Natural killer cell (primary cell): Measurements from ENCODE around the gene FANCE. TPM values are rescaled to one million over a fixed set of nuclear protein-coding genes. Genes with fewer than 3 reads are reported as not detected.

Source experiments
- ATAC-seq, 3 donors: fragments of 150-1000 bp in 2 of 3; fragments of 200-7000 bp in 1 of 3; cut with Tn5 transposase; 1 replicate in 1 of 3; 2 replicates in 2 of 3; pipeline ENCODE4 v1.10.0; 2021; ENCODE audit warnings: mild to moderate bottlenecking in 2 of 3, moderate library complexity in 2 of 3
- DNase-seq, 2 donors: peaks; one replicate each; pipeline versions ENCODE4 v3.0.0 to v3.0.0-alpha.2; 2013 to 2021; ENCODE audit warnings: mixed read lengths in 1 of 2
- H3K27ac ChIP-seq: one replicate; pipeline ENCODE4 v1.5.1; 2013; ENCODE audit warnings: mild to moderate bottlenecking, low read length
- H3K27me3 ChIP-seq: one replicate; pipeline ENCODE4 v1.6.1; 2013; ENCODE audit warnings: low read length; ENCODE audit not compliant: control insufficient read depth, insufficient read depth
- H3K36me3 ChIP-seq: one replicate; pipeline ENCODE4 v1.6.1; 2013; ENCODE audit warnings: low read length; ENCODE audit not compliant: control insufficient read depth, insufficient read depth
- H3K4me1 ChIP-seq: one replicate; pipeline ENCODE4 v1.6.1; 2013; ENCODE audit warnings: low read length; ENCODE audit not compliant: control insufficient read depth, insufficient read depth
- H3K4me3 ChIP-seq: one replicate; pipeline ENCODE4 v1.5.1; 2013; ENCODE audit warnings: low read length
- H3K9me3 ChIP-seq: one replicate; pipeline ENCODE4 v1.6.1; 2013; ENCODE audit warnings: low read length; ENCODE audit not compliant: control insufficient read depth, insufficient read depth
- H3K27ac Mint-ChIP-seq, 2 donors: one replicate each; pipeline ENCODE4 v1.8.0; 2022; ENCODE audit warnings: mild to moderate bottlenecking in 2 of 2, mixed read lengths in 2 of 2, moderate library complexity in 1 of 2
- H3K27me3 Mint-ChIP-seq, 2 donors: one replicate each; pipeline ENCODE4 v1.8.0; 2022; ENCODE audit warnings: low read depth in 2 of 2, mixed read lengths in 2 of 2
- H3K36me3 Mint-ChIP-seq: one replicate; pipeline ENCODE4 v1.8.0; 2022; ENCODE audit warnings: mixed read lengths
- H3K4me1 Mint-ChIP-seq, 2 donors: one replicate each; pipeline ENCODE4 v1.8.0; 2022; ENCODE audit warnings: mixed read lengths in 2 of 2
- H3K4me3 Mint-ChIP-seq: one replicate; pipeline ENCODE4 v1.8.0; 2022; ENCODE audit warnings: mild to moderate bottlenecking, moderate library complexity, mixed read lengths
- H3K9me3 Mint-ChIP-seq, 2 donors: one replicate each; pipeline ENCODE4 v1.8.0; 2022; ENCODE audit warnings: mixed read lengths in 2 of 2
- WGBS: methylation state at CpG from one replicate; pipeline ENCODE4 v1.1.7; 2013; ENCODE audit warnings: missing lambda C conversion rate; ENCODE audit not compliant: insufficient coverage; 5-methylcytosine and 5-hydroxymethylcytosine counted together
- intact Hi-C: fragments of 100-400 bp; cut with micrococcal nuclease; formaldehyde crosslinking; loops from one replicate; pipeline ENCODE4 v1.14.2; 2022
- total RNA-seq, 4 donors: library from RNA; stranded (reverse); fragments of 120-200 nt in 1 of 4; gene quantifications; one replicate each; pipeline versions ENCODE4 v1.2.3 to v1.2.4, GENCODE V29; 2013 to 2022
- TF ChIP-seq, protein P1 (sequence below): fragments of 200-600 bp; IDR thresholded peaks from one replicate; pipeline ENCODE4 v1.8.0; 2022; ENCODE audit warnings: antibody characterized with exemption

FANCE gene
- total RNA-seq, 3 donors from 2014 or later (not counting 1 experiment from before 2014, with no cell fraction given): 2.2 to 3.2 (median 2.6) TPM

DNA sequence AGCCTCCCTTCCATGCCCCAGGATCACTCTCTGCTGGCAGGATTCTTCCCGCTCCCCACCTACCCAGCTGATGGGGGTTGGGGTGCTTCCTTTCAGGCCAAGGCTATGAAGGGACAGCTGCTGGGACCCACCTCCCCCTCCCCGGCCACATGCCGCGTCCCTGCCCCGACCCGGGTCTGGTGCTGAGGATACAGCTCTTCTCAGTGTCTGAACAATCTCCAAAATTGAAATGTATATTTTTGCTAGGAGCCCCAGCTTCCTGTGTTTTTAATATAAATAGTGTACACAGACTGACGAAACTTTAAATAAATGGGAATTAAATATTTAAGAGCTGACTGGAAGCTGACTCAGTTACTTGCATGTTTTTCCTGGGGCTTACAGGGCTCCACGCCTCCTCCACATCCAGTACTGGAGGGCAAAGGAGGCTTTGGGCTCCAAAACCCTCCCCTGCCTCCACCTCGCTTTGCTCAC is 24.3 kb upstream of the FANCE start:
- Histone ChIP-seq H3K27ac (no peak overlapping the region), H3K27me3 (no peaks in the 10 kb centered on the region), H3K9me3 (peaks cover 20% of the 10 kb centered on the region), H3K4me3 (no peak overlapping the region), H3K4me1 (no peaks in the 10 kb centered on the region), H3K36me3 (peaks cover 22% of the 10 kb centered on the region)
- intact Hi-C loops: no loop called here
- Mint-ChIP-seq H3K4me3 (no peak overlapping the region), H3K9me3 (peaks cover 0 to 6% of the 10 kb centered on the region in 2 donors), H3K4me1 (no peaks in the 10 kb centered on the region), H3K27ac (no peak overlapping the region), H3K36me3 (peaks cover 15% of the 10 kb centered on the region), H3K27me3 (no peaks in the 10 kb centered on the region)
- ATAC-seq: no peak
- 94% methylated on average over 9 of the region's 9 CpGs for WGBS
- TF ChIP-seq, protein P1, sequence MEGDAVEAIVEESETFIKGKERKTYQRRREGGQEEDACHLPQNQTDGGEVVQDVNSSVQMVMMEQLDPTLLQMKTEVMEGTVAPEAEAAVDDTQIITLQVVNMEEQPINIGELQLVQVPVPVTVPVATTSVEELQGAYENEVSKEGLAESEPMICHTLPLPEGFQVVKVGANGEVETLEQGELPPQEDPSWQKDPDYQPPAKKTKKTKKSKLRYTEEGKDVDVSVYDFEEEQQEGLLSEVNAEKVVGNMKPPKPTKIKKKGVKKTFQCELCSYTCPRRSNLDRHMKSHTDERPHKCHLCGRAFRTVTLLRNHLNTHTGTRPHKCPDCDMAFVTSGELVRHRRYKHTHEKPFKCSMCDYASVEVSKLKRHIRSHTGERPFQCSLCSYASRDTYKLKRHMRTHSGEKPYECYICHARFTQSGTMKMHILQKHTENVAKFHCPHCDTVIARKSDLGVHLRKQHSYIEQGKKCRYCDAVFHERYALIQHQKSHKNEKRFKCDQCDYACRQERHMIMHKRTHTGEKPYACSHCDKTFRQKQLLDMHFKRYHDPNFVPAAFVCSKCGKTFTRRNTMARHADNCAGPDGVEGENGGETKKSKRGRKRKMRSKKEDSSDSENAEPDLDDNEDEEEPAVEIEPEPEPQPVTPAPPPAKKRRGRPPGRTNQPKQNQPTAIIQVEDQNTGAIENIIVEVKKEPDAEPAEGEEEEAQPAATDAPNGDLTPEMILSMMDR: no peak
- DNase-seq: no peak

DNA sequence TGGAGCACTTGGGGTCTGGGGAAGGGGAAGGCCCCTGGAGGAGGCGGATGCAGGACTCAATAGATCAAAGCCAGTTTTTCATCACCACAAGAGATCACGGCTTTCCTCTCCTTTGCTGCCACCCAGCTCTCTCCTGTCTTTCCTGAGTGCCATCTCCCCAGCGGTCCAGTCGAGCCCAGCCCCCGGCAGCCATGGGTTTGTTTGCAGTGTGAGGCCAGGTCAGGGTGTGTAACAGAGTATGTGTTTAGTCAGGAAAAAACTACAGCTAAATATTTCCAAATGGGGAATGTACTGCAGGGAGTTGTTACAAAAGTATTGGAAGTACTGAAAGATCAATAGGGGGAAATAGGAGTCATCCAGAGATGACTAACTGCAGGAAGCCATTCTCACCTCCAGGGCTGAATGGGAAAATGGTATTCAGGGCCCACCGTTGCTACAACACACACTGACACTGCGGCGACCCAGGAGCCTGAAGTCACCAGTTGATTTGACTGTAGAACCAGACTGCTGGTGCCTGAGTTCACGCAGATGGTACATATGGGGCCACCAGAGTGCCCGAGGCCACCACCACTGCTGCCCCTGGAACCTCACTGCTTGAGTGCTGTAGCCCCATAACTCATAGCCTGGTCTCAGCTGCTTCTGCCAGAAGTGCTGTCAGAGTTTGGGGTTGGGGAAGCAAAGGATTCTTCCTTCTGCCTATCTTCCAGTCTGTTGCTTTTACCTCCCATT is 23.6 kb upstream of the FANCE start:
- intact Hi-C loops: no loop called here

DNA sequence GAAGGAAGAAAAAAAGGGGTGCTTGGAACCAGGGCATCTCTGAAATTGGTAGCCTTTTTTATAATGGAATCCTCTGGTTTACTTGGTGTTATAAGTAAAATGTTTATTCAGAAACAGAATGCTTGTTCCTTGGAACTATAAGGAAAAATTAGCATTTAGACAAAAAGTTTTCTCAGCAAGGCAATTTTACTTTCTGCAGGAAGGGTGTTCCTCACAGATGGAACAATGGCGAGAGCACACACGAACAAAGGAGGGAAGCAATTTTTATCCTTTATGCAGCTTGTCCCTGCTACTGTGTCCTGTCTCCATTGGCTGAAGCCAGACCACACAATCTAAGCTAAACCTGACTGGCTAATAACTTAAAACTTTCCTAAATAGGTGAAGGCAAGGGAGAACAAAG is 22.7 kb upstream of the FANCE start:
- DNase-seq (no peak), ATAC-seq (no peak)
- no peaks in the 10 kb centered on the region for H3K27me3 ChIP-seq
- H3K36me3 Mint-ChIP-seq: peaks cover 15% of the 10 kb centered on the region
- no peak overlapping the region for H3K27ac ChIP-seq
- 97% methylated on average over 2 of the region's 2 CpGs for WGBS
- no peaks in the 10 kb centered on the region for H3K4me1 Mint-ChIP-seq
- H3K36me3 ChIP-seq: peaks cover 15% of the 10 kb centered on the region
- H3K9me3 Mint-ChIP-seq: peaks cover 0 to 6% of the 10 kb centered on the region in 2 donors
- peaks cover 20% of the 10 kb centered on the region for H3K9me3 ChIP-seq
- H3K4me3 ChIP-seq: no peak overlapping the region
- no peaks in the 10 kb centered on the region for H3K27me3 Mint-ChIP-seq
- intact Hi-C loops: no loop called here
- H3K27ac Mint-ChIP-seq: no peak overlapping the region
- H3K4me1 ChIP-seq: no peaks in the 10 kb centered on the region
- TF ChIP-seq, protein P1: no peak
- H3K4me3 Mint-ChIP-seq: no peak overlapping the region

More for the DNA sequence above, 23.6 kb upstream of the FANCE start:
- peaks cover 15% of the 10 kb centered on the region for H3K36me3 Mint-ChIP-seq
- TF ChIP-seq, protein P1: no peak
- H3K4me3 ChIP-seq: no peak overlapping the region
- peaks cover 22% of the 10 kb centered on the region for H3K36me3 ChIP-seq
- 97% methylated on average over 8 of the region's 10 CpGs for WGBS
- DNase-seq: no peak
- no peaks in the 10 kb centered on the region for H3K27me3 Mint-ChIP-seq
- no peak for ATAC-seq
- no peaks in the 10 kb centered on the region for H3K4me1 ChIP-seq
- no peaks in the 10 kb centered on the region for H3K27me3 ChIP-seq
- H3K4me1 Mint-ChIP-seq: no peaks in the 10 kb centered on the region
- H3K27ac ChIP-seq: no peak overlapping the region
- peaks cover 0 to 6% of the 10 kb centered on the region in 2 donors for H3K9me3 Mint-ChIP-seq
- H3K4me3 Mint-ChIP-seq: no peak overlapping the region
- H3K27ac Mint-ChIP-seq: no peak overlapping the region
- H3K9me3 ChIP-seq: peaks cover 20% of the 10 kb centered on the region
